Ureter (tissue), 1 donor: ENCODE data around the gene ACAP3. TPM values are rescaled to one million over a fixed set of nuclear protein-coding genes. Genes with fewer than 3 reads are reported as not detected.

Experiments
- DNase-seq: peaks from one replicate; pipeline ENCODE4 v3.0.0-alpha.2; 2020; ENCODE audit warnings: low spot score
- total RNA-seq: library from RNA; stranded (reverse); gene quantifications from one replicate; pipeline ENCODE4 v1.2.4, GENCODE V29; 2023
- donor health status: DM: yes; HTN: yes; CAD: no.

Gene ACAP3
- total RNA-seq, 1 donor from 2014 or later = 77.6 TPM

DNA sequence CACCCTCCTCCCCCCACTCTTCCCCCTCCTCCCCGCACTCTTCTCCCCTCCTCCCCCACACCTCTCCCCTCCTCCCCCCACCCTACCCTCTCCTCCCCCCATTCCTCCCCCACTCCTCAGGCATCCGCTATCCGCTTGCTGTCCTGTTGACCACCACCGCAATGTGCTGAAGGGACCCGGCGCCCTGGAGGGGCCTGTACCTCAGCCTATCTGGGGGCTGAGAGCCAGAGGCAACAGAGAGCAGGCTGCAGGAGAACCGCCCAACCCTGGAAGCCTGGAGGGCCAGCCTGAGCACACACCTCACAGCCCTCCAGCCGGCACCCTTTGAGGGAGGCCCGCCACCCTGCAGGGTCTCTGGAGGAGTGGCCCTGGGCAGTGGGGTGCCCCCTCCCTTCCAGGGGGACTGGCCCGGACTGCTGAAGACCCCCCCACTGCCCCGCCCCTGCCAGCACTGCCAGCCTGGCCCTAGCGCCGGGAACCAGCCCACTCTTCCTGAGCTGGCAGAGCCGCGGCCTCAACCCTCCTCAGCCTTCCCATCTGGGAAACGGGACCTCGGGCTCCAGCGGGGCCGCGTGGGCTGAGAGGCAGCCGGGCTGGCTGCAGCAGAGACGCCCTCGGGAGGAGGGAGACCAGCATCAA lies 62.4 kb downstream of the ACAP3 start:
- no peak for DNase-seq

DNA sequence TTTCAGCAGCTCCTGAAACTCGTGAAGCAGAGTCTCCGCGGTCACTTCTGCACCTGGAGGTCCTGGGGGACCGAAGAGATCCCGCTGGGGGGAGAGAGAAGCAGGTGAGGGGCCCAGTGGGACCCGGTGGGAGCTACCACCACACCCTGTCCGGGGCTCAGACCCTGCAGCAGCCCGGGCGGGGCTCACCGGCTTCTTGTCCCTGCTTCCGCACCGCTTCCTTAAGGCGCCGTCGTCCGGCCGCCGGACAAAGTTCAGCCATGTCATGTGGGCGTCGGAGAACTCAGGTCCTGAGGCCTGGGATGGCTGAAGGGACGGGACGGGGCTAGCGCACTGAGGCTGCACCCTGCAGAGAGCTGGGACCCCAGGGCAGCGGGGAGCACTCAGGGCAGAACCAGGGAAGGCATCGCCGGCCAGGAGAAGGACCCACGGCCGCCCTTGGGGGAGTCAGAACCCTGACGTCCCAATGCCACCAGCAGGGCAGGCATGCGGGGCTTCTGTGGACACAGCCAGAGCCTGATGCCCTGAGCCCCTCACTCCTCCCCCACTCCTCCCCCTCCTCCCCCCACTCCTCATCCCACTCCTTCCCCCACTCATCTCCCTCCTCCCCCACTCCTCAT lies 63.4 kb downstream of the ACAP3 start:
- no peak for DNase-seq

DNA sequence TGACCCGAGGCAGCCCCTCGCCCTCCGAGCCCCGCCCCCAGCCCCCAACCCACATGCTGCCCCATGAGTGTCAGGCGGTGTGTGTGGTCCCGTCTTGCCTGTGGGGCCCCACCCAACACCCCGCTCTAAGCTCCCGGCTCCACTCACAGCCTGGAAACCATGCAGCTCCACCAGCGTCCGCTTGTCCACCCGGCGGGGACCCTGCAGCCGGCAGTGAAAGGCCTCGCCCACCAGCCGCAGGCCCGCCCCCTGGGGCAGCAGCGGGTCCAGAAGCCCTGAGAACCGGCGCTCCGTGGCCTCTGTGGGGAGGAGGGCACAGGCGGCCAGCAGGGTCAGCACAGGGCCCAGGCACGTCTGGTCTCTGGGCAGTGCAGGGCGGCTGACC lies 63.9 kb downstream of the ACAP3 start:
- no peak for DNase-seq

DNA sequence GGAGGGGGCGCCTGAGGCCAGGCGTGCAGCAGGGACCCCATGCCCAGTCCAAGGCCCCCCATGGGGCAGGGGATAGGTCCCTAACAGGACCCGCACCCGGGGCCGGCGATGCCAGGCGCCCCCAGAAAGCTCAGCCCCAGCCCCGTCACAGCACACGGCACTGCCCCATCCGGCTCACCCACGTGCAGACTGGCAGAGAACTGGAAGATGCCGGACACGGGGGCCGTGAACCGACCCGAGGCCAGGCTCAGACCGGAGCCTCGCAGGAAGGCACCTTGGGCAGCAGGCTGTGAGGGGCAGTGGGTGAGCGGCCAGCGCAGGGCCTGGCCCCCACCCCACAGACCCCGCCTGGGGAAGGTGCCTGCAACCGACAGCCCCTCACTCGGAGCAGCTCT lies 64.5 kb downstream of the ACAP3 start:
- DNase-seq = no peak

DNA sequence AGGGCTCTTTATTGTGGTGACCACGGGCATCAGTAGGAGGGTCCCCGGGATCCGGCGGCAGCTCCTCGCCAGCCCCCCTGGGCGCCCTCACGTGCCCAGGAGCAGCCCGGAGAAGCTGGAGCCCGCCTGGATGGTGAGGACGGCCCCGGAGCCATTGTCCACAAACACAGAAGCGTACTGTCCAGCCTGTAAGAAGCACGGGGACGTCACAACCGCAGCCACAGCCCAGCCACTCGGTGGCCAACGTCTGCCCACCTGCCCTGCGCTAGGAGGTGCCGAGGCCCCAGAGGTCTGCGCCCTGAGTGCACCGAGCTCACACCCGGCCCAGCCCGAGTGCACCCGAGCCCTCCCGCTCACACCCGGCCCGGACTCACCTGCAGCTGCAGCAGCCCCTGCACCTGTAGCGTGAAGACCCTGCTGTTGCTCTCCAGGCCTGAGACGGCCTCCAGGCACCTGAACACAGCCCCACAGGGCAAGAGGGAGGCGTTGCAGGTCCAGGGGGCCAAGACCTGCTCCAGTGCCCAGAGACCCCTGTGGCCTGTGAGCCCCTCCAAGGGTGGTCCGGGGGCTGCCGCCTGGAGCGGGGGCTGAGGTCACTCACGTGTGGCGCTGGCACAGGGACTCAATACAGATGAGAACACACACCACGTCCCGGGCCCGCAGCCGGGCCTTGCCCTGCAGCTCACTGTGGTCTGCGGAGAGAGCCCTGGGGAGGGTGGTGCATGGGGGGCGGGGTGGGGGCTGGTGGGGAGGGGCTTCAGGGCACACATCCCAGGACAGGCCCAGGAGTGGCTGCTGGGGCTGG lies 65.1 kb downstream of the ACAP3 start:
- DNase-seq = no peak

Other genes starting within 250 kb of the ACAP3 start
- 6.3 TPM for gene RNF223, start 233.6 kb downstream of the ACAP3 start, total RNA-seq
- 29.8 TPM for gene C1orf159, start 191.8 kb downstream of the ACAP3 start, total RNA-seq
- gene TTLL10, start 134.1 kb downstream of the ACAP3 start, total RNA-seq = 2.3 TPM
- gene TNFRSF18, start 101.3 kb downstream of the ACAP3 start, total RNA-seq = 3.3 TPM
- 2.0 TPM for gene TNFRSF4, start 93.8 kb downstream of the ACAP3 start, total RNA-seq
- 134 TPM for gene SDF4, start 75.9 kb downstream of the ACAP3 start, total RNA-seq
- 14.8 TPM for gene B3GALT6, start 75.7 kb downstream of the ACAP3 start, total RNA-seq
- 3.4 TPM for gene C1QTNF12, start 61.2 kb downstream of the ACAP3 start, total RNA-seq
- 59.8 TPM for gene UBE2J2, start 34.1 kb downstream of the ACAP3 start, total RNA-seq
- 6.6 TPM for gene SCNN1D, start 27.5 kb downstream of the ACAP3 start, total RNA-seq
- gene PUSL1, start 667 bp upstream of the ACAP3 start, total RNA-seq = 29.0 TPM
- gene INTS11, start 16.7 kb upstream of the ACAP3 start, total RNA-seq = 132 TPM
- gene CPTP, start 16.9 kb upstream of the ACAP3 start, total RNA-seq = 21.4 TPM
- 0.42 TPM for gene TAS1R3, start 23.4 kb upstream of the ACAP3 start, total RNA-seq
- gene DVL1, start 41.5 kb upstream of the ACAP3 start, total RNA-seq = 52.8 TPM
- gene MXRA8, start 50.6 kb upstream of the ACAP3 start, total RNA-seq = 41.9 TPM
- gene AURKAIP1, start 67.3 kb upstream of the ACAP3 start, total RNA-seq = 102 TPM
- gene CCNL2, start 91.4 kb upstream of the ACAP3 start, total RNA-seq = 259 TPM
- gene MRPL20, start 99.4 kb upstream of the ACAP3 start, total RNA-seq = 145 TPM
- gene ANKRD65, start 113.3 kb upstream of the ACAP3 start, total RNA-seq = 40.9 TPM
- gene VWA1, start 127.8 kb upstream of the ACAP3 start, total RNA-seq = 83.3 TPM
- 8.0 TPM for gene ATAD3C, start 141.8 kb upstream of the ACAP3 start, total RNA-seq
- 42.6 TPM for gene ATAD3B, start 163.8 kb upstream of the ACAP3 start, total RNA-seq
- 26.3 TPM for gene ATAD3A, start 204.2 kb upstream of the ACAP3 start, total RNA-seq
- gene TMEM240, start 232.7 kb upstream of the ACAP3 start, total RNA-seq = 2.9 TPM